B cell (primary cell): ENCODE results near the gene ANKFN1. TPM values are rescaled to one million over a fixed set of nuclear protein-coding genes. Genes with fewer than 3 reads are reported as not detected.

Experiments used
- ATAC-seq: fragments of 200-7000 bp; cut with Tn5 transposase; one replicate; pipeline ENCODE4 v1.10.0; 2021; ENCODE audit warnings: low read depth, mild to moderate bottlenecking, moderate number of reproducible peaks, moderate library complexity
- CTCF ChIA-PET: fragments of 350-600 bp; sonication (Branson Sonifier 250); formaldehyde crosslinking; loops from one replicate; lab custom pipeline; 2021; ENCODE audit warnings: antibody characterized with exemption, inconsistent platforms; lab: Charles Lee
- POLR2A ChIA-PET: fragments of 350-600 bp; sonication (Branson Sonifier 250); formaldehyde crosslinking; loops from one replicate; lab custom pipeline; 2021; ENCODE audit warnings: antibody characterized with exemption; lab: Charles Lee
- DNase-seq: peaks from one replicate; pipeline ENCODE4 v3.0.0; 2013
- H2AFZ ChIP-seq: 2 replicates; pipeline ENCODE4 v1.6.1; 2012; ENCODE audit warnings: mild to moderate bottlenecking, low read depth, low read length; ENCODE audit not compliant: insufficient read depth, poor library complexity, severe bottlenecking
- H3K27ac ChIP-seq, 2 donors: 1 replicate in 1 of 2; 2 replicates in 1 of 2; pipeline ENCODE4 v1.5.1; 2012 to 2013; ENCODE audit warnings: low read length in 2 of 2, mild to moderate bottlenecking in 2 of 2, moderate library complexity in 1 of 2
- H3K27me3 ChIP-seq, 4 experiments: fragments of 200-600 bp in 1 of 4; sonication (generic) in 1 of 4; replicated peaks in 1 of 4; 1 replicate in 2 of 4; 2 replicates in 2 of 4; pipeline versions ENCODE4 v1.6.1 to v1.7.0; 2013 to 2016; ENCODE audit warnings: low read length in 3 of 4, mild to moderate bottlenecking in 2 of 4, mixed read lengths in 1 of 4, moderate library complexity in 1 of 4; ENCODE audit not compliant: insufficient read depth in 4 of 4, control insufficient read depth in 3 of 4; ENCODE audit errors: control extremely low read depth in 1 of 4
- H3K36me3 ChIP-seq, 2 experiments: replicated peaks in 1 of 2; 1 replicate in 1 of 2; 2 replicates in 1 of 2; pipeline versions ENCODE4 v1.6.1 to v1.7.1; 2013; ENCODE audit warnings: low read length in 1 of 2; ENCODE audit not compliant: insufficient read depth in 2 of 2, control insufficient read depth in 1 of 2; ENCODE audit errors: control extremely low read depth in 1 of 2, extremely low read depth in 1 of 2
- H3K4me1 ChIP-seq, 2 donors: fragments of 200-600 bp in 1 of 2; sonication (generic) in 1 of 2; 1 replicate in 1 of 2; 2 replicates in 1 of 2; pipeline versions ENCODE4 v1.5.1 to v1.6.1; 2013 to 2017; ENCODE audit warnings: low read length in 2 of 2; ENCODE audit not compliant: control insufficient read depth in 2 of 2, insufficient read depth in 2 of 2
- H3K4me2 ChIP-seq: replicated peaks from 2 replicates; pipeline ENCODE3; 2012; ENCODE audit warnings: mild to moderate bottlenecking, low read depth, low read length; ENCODE audit not compliant: poor library complexity, severe bottlenecking
- H3K4me3 ChIP-seq, 5 experiments: fragments of 200-600 bp in 1 of 5; sonication (generic) in 1 of 5; 1 replicate in 3 of 5; 2 replicates in 2 of 5; pipeline versions ENCODE4 v1.5.1 to v1.7.0; 2011 to 2016; ENCODE audit warnings: low read length in 4 of 5, mild to moderate bottlenecking in 4 of 5, low read depth in 2 of 5, control low read depth in 1 of 5, moderate library complexity in 1 of 5; ENCODE audit not compliant: insufficient read depth in 1 of 5; ENCODE audit errors: control extremely low read depth in 1 of 5, extremely low read depth in 1 of 5
- H3K79me2 ChIP-seq: fragments of 200-600 bp; sonication (generic); one replicate; pipeline ENCODE4 v1.6.0; 2016; ENCODE audit warnings: low read length; ENCODE audit not compliant: control insufficient read depth, insufficient read depth
- H3K9ac ChIP-seq: fragments of 200-600 bp; sonication (generic); 2 replicates; pipeline ENCODE4 v1.6.1; 2017; ENCODE audit warnings: mild to moderate bottlenecking, low read length, moderate library complexity
- H3K9me3 ChIP-seq, 3 donors: one replicate each; pipeline versions ENCODE4 v1.6.1 to v1.7.1; 2013; ENCODE audit warnings: low read length in 2 of 3; ENCODE audit not compliant: control insufficient read depth in 2 of 3, insufficient read depth in 1 of 3; ENCODE audit errors: control extremely low read depth in 1 of 3
- H4K20me1 ChIP-seq: 2 replicates; pipeline ENCODE4 v1.6.0; 2012; ENCODE audit warnings: mild to moderate bottlenecking, low read length; ENCODE audit not compliant: insufficient read depth, control insufficient read depth, poor library complexity, severe bottlenecking
- H3K27ac Mint-ChIP-seq: one replicate; pipeline ENCODE4 v1.8.0; 2021; ENCODE audit warnings: mixed read lengths
- H3K27me3 Mint-ChIP-seq: one replicate; pipeline ENCODE4 v1.8.0; 2021; ENCODE audit warnings: mixed read lengths
- H3K4me1 Mint-ChIP-seq: one replicate; pipeline ENCODE4 v1.8.0; 2021; ENCODE audit warnings: mixed read lengths
- H3K4me3 Mint-ChIP-seq: one replicate; pipeline ENCODE4 v1.8.0; 2021; ENCODE audit warnings: mixed read lengths
- H3K9me3 Mint-ChIP-seq: one replicate; pipeline ENCODE4 v1.8.0; 2022; ENCODE audit warnings: mixed read lengths; ENCODE audit not compliant: insufficient read depth
- EZH2 ChIP-seq: IDR thresholded peaks from 2 replicates; pipeline ENCODE4 v1.6.1; 2012; ENCODE audit warnings: borderline replicate concordance, low read depth, mild to moderate bottlenecking, moderate library complexity, low read length; ENCODE audit not compliant: insufficient read depth, poor library complexity, severe bottlenecking
- WGBS: methylation state at CpG from one replicate; pipeline ENCODE4 v1.1.5; 2013; ENCODE audit warnings: missing lambda C conversion rate; ENCODE audit not compliant: insufficient coverage; 5-methylcytosine and 5-hydroxymethylcytosine counted together
- intact Hi-C: fragments of 100-400 bp; cut with micrococcal nuclease; formaldehyde crosslinking; loops from one replicate; pipeline ENCODE4 v1.10.0; 2022
- polyA plus RNA-seq: library from polyadenylated mRNA; depleted of rRNA; stranded (reverse); fragments of >200 nt; gene quantifications from 2 replicates; pipeline ENCODE4 v1.2.3, GENCODE V29; 2012
- total RNA-seq, 2 donors: library from RNA; stranded (reverse); fragments of 120-200 nt in 1 of 2; gene quantifications; 1 replicate in 1 of 2; 2 replicates in 1 of 2; pipeline versions ENCODE4 v1.2.3 to v1.2.4, GENCODE V29; 2013 to 2022
- TF ChIP-seq, protein P1 (sequence below): fragments of 200-600 bp; IDR thresholded peaks from one replicate; pipeline ENCODE4 v1.8.0; 2022; ENCODE audit warnings: antibody characterized with exemption, mild to moderate bottlenecking

Gene ANKFN1
- total and polyA plus RNA-seq, 2 donors (not counting 1 experiment from before 2014, with no cell fraction given), result not detected

DNA sequence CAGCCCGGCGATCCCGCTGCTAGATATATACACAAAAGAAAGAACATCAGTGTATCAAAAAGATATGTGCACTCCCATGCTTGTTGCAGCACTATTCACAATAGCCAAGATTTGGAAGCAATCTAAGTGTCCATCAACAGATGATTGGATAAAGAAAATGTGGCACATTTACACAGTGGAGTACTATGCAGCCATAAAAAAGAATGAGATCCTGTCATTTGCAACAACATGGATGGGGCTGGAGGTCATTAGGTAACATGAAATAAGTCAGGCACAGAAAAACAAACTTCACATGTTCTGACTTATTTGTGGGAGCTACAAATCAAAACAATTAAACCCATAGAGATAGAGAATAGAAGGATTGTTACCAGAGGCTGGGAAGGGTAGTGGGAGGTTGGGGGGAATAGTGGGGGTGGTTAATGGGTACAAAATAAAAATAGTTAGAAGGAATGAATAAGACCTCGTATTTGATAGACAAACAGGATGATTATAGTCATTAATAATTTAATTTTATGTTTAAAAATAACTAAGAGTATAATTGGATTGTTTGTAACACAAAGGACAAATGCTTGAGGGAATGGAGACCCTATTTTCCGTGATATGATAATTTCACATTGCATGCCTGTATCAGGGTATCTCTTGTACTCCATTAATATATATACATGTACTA is 263.5 kb downstream of the ANKFN1 start:
- H4K20me1 ChIP-seq, result no peaks in the 10 kb centered on the region
- H3K4me1 ChIP-seq, result no peaks in the 10 kb centered on the region
- H3K36me3 ChIP-seq, result no peaks in the 10 kb centered on the region
- intact Hi-C loops, result no loop called here
- H3K27ac Mint-ChIP-seq, result no peak overlapping the region
- no peak overlapping the region for H3K4me3 Mint-ChIP-seq
- H3K27ac ChIP-seq, result no peak overlapping the region
- H3K4me1 Mint-ChIP-seq, result no peaks in the 10 kb centered on the region
- H3K9ac ChIP-seq, result no peak overlapping the region
- peaks cover 7% of the 10 kb centered on the region for H3K9me3 Mint-ChIP-seq
- no peak overlapping the region for H3K4me2 ChIP-seq
- DNase-seq, result no peak
- ATAC-seq, result no peak
- H3K27me3 Mint-ChIP-seq, result peaks cover 8% of the 10 kb centered on the region
- no peaks in the 10 kb centered on the region for H3K27me3 ChIP-seq
- WGBS, result 100% methylated on average over 2 of the region's 5 CpGs
- H3K79me2 ChIP-seq, result no peaks in the 10 kb centered on the region
- no peak overlapping the region for H3K4me3 ChIP-seq
- H3K9me3 ChIP-seq, result no peaks in the 10 kb centered on the region
- no peak for TF ChIP-seq EZH2
- TF ChIP-seq, protein P1, sequence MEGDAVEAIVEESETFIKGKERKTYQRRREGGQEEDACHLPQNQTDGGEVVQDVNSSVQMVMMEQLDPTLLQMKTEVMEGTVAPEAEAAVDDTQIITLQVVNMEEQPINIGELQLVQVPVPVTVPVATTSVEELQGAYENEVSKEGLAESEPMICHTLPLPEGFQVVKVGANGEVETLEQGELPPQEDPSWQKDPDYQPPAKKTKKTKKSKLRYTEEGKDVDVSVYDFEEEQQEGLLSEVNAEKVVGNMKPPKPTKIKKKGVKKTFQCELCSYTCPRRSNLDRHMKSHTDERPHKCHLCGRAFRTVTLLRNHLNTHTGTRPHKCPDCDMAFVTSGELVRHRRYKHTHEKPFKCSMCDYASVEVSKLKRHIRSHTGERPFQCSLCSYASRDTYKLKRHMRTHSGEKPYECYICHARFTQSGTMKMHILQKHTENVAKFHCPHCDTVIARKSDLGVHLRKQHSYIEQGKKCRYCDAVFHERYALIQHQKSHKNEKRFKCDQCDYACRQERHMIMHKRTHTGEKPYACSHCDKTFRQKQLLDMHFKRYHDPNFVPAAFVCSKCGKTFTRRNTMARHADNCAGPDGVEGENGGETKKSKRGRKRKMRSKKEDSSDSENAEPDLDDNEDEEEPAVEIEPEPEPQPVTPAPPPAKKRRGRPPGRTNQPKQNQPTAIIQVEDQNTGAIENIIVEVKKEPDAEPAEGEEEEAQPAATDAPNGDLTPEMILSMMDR, result no peak
- no peak overlapping the region for H2AFZ ChIP-seq
- POLR2A ChIA-PET, result no interaction called here
- CTCF ChIA-PET, result interaction anchor here (0.7 kb wide), 1 partner anchor 10 kb away, joined by 3 read pairs; no protein-coding TSS in a partner anchor

DNA sequence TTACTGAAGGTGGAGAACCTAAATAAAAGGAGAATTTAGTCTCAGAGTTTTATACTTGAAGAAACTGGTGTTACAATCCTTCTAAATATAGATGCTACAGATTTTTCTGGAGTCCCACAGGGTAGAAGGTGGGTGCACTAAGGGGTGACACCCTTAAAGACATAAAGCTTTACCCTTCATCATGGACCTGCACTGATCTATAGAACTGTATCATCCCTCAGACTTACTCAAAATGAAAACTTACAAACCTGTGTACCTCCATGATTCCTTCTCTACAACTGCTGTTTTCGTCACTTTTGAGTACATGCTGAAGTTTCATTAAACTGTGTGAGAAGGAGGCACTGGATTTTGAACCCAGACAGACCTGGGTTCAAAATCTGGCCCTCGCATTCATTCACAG is 270.7 kb downstream of the ANKFN1 start:
- no peaks in the 10 kb centered on the region for H3K79me2 ChIP-seq
- Mint-ChIP-seq H3K4me1 (no peaks in the 10 kb centered on the region), H3K4me3 (no peak overlapping the region), H3K27me3 (peaks cover 7% of the 10 kb centered on the region), H3K27ac (no peak overlapping the region), H3K9me3 (no peaks in the 10 kb centered on the region)
- ATAC-seq (no peak), DNase-seq (no peak)
- no peak overlapping the region for H2AFZ ChIP-seq
- no peaks in the 10 kb centered on the region for H4K20me1 ChIP-seq
- no peak overlapping the region for H3K4me2 ChIP-seq
- intact Hi-C loops, result no loop called here
- no peaks in the 10 kb centered on the region for H3K36me3 ChIP-seq
- TF ChIP-seq EZH2, result no peak
- TF ChIP-seq, protein P1, result no peak
- no peak overlapping the region for H3K9ac ChIP-seq
- ChIA-PET POLR2A (no interaction called here), CTCF (no interaction called here)
- no peaks in the 10 kb centered on the region for H3K4me1 ChIP-seq
- no peaks in the 10 kb centered on the region for H3K9me3 ChIP-seq
- H3K4me3 ChIP-seq, result no peak overlapping the region
- no peak overlapping the region for H3K27ac ChIP-seq
- WGBS, result no CpG with 5 or more reads among the region's 2 CpGs
- no peaks in the 10 kb centered on the region for H3K27me3 ChIP-seq
